ENCODE data around the gene LHFPL3.

DNA sequence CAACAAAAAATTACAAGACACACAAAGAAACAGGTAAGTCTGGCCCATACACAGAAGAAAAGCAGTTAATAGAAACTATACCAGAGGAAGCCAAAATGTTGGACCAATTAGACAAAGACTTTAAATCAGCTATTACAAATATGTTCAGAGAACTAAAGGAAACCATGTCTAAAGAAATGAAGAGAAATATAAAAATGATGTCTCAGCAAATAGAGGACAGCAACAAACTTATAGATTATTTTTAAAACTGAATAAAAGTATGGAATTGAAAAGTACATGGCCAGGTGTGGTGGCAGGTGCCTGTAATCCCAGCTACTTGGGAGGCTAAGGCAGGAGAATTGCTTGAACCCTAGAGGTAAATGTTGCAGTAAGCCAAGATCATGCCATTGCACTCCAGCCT, 58.5 kb downstream of the LHFPL3 start:
- TF ChIP-seq SP1 (IDR thresholded peaks at IDR 0.05): no peak
- no peak for TF ChIP-seq NFRKB (IDR thresholded peaks at IDR 0.05)
- TF ChIP-seq, protein P1, sequence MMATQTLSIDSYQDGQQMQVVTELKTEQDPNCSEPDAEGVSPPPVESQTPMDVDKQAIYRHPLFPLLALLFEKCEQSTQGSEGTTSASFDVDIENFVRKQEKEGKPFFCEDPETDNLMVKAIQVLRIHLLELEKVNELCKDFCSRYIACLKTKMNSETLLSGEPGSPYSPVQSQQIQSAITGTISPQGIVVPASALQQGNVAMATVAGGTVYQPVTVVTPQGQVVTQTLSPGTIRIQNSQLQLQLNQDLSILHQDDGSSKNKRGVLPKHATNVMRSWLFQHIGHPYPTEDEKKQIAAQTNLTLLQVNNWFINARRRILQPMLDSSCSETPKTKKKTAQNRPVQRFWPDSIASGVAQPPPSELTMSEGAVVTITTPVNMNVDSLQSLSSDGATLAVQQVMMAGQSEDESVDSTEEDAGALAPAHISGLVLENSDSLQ (IDR thresholded peaks at IDR 0.05): no peak
- TF ChIP-seq HDGF (IDR thresholded peaks at IDR 0.05; ENCODE audit: borderline replicate concordance): no peak
- no peak for TF ChIP-seq FOXA1 (IDR thresholded peaks at IDR 0.05)
- no peak for TF ChIP-seq SUZ12 (IDR thresholded peaks at IDR 0.05)
- no peak for TF ChIP-seq ELF4 (IDR thresholded peaks at IDR 0.05)
- no peak for TF ChIP-seq BHLHE40 (IDR thresholded peaks at IDR 0.05; ENCODE audit: borderline replicate concordance)
- no peak for TF ChIP-seq L3MBTL2 (conservative IDR thresholded peaks at IDR 0.05)
- no peak for TF ChIP-seq ZNF384 (IDR thresholded peaks at IDR 0.05)
- no peak for TF ChIP-seq FOXM1 (IDR thresholded peaks at IDR 0.05; ENCODE audit: borderline replicate concordance)
- no peak for TF ChIP-seq FOXK2 (IDR thresholded peaks at IDR 0.05)
- TF ChIP-seq CTBP1 (IDR thresholded peaks at IDR 0.05; ENCODE audit: borderline replicate concordance): no peak

Data from HEK293T (cell line).